Activated CD4-positive, alpha-beta T cell treated with anti-CD3 and anti-CD28 coated beads, Interleukin-2, amount 10 ng/mL, durations not matched to agents 24 days and 14 days (primary cell): ENCODE data around the gene EXOC2. TPM values are rescaled to one million over a fixed set of nuclear protein-coding genes. Genes with fewer than 3 reads are reported as not detected.
A peak's percentile ranks its signal among the peaks of the same experiment; 100 is the strongest.

Experiments
- DNase-seq: peaks from one replicate; pipeline ENCODE4 v3.0.0; 2022
- H3K27ac Mint-ChIP-seq: one replicate; pipeline ENCODE4 v1.8.0; 2022; ENCODE audit warnings: mild to moderate bottlenecking, mixed read lengths
- H3K27me3 Mint-ChIP-seq: one replicate; pipeline ENCODE4 v1.8.0; 2022; ENCODE audit warnings: mixed read lengths
- H3K36me3 Mint-ChIP-seq: one replicate; pipeline ENCODE4 v1.8.0; 2022; ENCODE audit warnings: low read depth, mild to moderate bottlenecking, mixed read lengths
- H3K4me1 Mint-ChIP-seq: one replicate; pipeline ENCODE4 v1.8.0; 2021; ENCODE audit warnings: mixed read lengths
- H3K4me3 Mint-ChIP-seq: one replicate; pipeline ENCODE4 v1.8.0; 2022; ENCODE audit warnings: mild to moderate bottlenecking, moderate library complexity, mixed read lengths
- H3K9me3 Mint-ChIP-seq: one replicate; pipeline ENCODE4 v1.8.0; 2021; ENCODE audit warnings: mixed read lengths
- intact Hi-C: fragments of 100-400 bp; cut with micrococcal nuclease; formaldehyde crosslinking; loops from one replicate; pipeline ENCODE4 v1.15.1; 2023
- total RNA-seq: library from RNA; stranded (reverse); gene quantifications from 2 replicates; pipeline ENCODE4 v1.2.3, GENCODE V29; 2022

EXOC2 gene
- total RNA-seq, 1 donor from 2014 or later = 43.6 TPM

DNA sequence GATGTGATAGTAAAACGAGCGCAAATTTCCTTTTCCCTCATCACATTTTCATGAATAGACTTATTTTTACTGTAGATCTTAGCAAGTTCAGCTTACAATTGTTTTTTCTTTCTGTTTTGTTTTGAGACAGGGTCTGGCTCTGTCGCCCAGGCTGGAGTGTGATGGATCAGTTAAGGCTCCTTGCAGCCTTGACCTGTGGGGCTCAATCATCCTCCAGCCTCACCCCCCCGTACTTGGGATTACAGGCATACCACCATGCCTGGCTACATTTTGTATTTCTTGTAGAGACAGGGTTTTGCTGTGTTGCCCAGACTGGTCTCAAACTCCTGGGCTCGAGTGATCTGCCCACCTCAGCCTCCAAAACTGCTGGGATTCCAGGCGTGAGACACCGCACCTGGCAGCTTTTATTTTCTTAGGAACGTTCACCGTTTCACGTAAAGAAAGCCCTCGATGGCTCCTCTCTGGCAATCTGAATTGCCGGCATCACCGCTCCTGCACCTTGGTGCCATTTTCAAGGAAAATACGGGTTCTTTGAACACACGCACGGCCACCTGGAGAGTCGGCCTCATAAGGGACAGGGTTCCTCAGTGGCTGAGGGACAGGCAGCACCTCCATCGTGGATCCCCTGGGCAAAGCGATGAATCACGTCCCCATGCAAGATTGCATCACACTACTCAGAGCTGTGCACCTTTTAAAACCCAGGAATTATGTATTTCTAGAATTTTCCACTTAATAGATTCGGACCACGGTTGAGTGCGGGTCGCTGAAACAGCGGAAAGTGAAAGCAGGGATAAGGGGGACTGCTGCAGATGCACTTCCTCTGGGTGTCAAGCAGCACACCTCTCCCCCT is 222.7 kb downstream of the EXOC2 start:
- Mint-ChIP-seq H3K27ac (peak overlapping the region; percentile 31), H3K36me3 (no peaks in the 10 kb centered on the region), H3K4me1 (peaks cover 62% of the 10 kb centered on the region), H3K27me3 (no peaks in the 10 kb centered on the region), H3K9me3 (no peaks in the 10 kb centered on the region), H3K4me3 (no peak overlapping the region)
- DNase-seq = peak; percentile 56
- intact Hi-C loops = no loop called here

GRCh38 chr6:467671-468082 is 225.3 kb downstream of the EXOC2 start:
- no peaks in the 10 kb centered on the region for H3K9me3 Mint-ChIP-seq
- intact Hi-C loops = no loop called here
- peaks cover 41% of the 10 kb centered on the region for H3K4me1 Mint-ChIP-seq
- peaks cover 2% of the 10 kb centered on the region for H3K27me3 Mint-ChIP-seq
- H3K27ac Mint-ChIP-seq = no peak overlapping the region
- peak; percentile 58 for DNase-seq
- H3K4me3 Mint-ChIP-seq = no peak overlapping the region
- H3K36me3 Mint-ChIP-seq = no peaks in the 10 kb centered on the region

DNA sequence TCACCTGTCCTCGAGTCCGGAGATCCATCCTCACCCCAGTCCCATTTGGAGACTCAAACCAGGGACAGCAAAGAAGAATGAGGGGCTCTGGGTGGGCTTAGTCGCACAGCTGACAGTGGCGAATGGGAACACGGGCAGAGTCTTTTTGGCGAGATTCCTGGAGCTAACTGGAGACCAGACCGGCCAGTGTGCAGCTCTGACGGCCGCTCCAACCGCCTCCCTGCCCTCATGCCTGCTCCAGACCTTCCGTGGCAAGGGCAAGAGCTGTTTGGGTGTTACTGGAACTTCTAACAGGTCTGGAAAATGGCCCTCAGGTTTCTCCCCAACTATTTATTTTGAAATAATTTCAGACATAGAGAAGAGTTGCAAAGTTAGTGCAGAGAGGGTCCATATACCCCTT is 225.8 kb downstream of the EXOC2 start:
- H3K36me3 Mint-ChIP-seq = no peaks in the 10 kb centered on the region
- no peak overlapping the region for H3K4me3 Mint-ChIP-seq
- DNase-seq = no peak
- H3K27ac Mint-ChIP-seq = peak overlapping the region; percentile 41
- H3K27me3 Mint-ChIP-seq = peaks cover 2% of the 10 kb centered on the region
- intact Hi-C loops = no loop called here
- H3K9me3 Mint-ChIP-seq = no peaks in the 10 kb centered on the region
- H3K4me1 Mint-ChIP-seq = peaks cover 40% of the 10 kb centered on the region

GRCh38 chr6:466564-466963 is 226.4 kb downstream of the EXOC2 start:
- H3K27ac Mint-ChIP-seq = peak overlapping the region; percentile 34
- H3K36me3 Mint-ChIP-seq = no peaks in the 10 kb centered on the region
- intact Hi-C loops = no loop called here
- peak; percentile 55 for DNase-seq
- peaks cover 35% of the 10 kb centered on the region for H3K4me1 Mint-ChIP-seq
- H3K27me3 Mint-ChIP-seq = peaks cover 2% of the 10 kb centered on the region
- H3K4me3 Mint-ChIP-seq = no peak overlapping the region
- no peaks in the 10 kb centered on the region for H3K9me3 Mint-ChIP-seq

DNA sequence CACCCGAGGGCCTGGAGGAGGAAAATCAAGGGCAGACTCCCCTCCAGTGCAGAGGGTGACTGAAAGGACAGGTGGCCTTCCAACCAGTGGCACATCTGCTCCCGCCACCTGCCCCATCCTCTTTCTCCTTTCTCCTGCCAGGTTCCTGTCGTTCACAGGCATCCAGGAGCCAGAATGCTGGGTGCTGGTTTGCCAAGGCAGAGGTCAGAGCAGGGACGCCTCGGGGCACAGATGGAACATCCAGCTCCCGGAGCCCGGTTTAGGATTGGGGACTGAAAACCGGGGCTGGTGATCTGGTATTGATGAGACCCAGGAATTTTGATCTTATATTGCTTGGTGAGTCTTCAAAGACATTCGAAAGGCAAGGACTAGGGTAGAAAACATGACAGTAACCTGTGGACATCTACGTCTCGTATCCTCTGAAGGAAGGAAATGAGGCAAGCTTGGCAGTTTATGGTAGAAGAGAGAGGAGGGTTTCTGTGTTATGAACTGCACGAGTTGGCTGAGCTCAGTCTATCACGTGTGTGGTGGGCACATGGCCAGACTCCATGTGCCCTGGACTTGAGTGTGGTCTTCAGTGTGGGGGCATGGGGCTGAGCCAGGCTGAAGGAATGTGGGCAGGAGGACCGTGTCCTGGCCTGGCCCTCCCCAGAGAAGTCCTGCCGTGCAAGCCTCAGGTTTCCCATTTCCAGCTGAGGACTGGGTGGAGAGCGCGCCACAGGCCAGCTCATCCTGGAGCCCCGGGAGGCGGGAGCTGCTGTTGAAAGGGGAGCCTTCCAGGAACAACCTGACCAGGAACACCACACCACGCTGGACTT is 227.2 kb downstream of the EXOC2 start:
- peak; percentile 53 for DNase-seq
- Mint-ChIP-seq H3K27ac (peak overlapping the region; percentile 74), H3K4me3 (no peak overlapping the region), H3K4me1 (peaks cover 33% of the 10 kb centered on the region), H3K36me3 (no peaks in the 10 kb centered on the region), H3K9me3 (no peaks in the 10 kb centered on the region), H3K27me3 (peaks cover 2% of the 10 kb centered on the region)
- intact Hi-C loops = no loop called here

- Mint-ChIP-seq H3K36me3 (peaks cover 18% of the 10 kb centered on the region), H3K4me1 (peaks cover 36% of the 10 kb centered on the region), H3K27me3 (no peaks in the 10 kb centered on the region), H3K27ac (no peak overlapping the region), H3K4me3 (no peak overlapping the region), H3K9me3 (peaks cover 15% of the 10 kb centered on the region)
- DNase-seq = no peak
- intact Hi-C loops = no loop called here
Observed at GRCh38 chr6:456887-457286, 236.1 kb downstream of the EXOC2 start.

DNA sequence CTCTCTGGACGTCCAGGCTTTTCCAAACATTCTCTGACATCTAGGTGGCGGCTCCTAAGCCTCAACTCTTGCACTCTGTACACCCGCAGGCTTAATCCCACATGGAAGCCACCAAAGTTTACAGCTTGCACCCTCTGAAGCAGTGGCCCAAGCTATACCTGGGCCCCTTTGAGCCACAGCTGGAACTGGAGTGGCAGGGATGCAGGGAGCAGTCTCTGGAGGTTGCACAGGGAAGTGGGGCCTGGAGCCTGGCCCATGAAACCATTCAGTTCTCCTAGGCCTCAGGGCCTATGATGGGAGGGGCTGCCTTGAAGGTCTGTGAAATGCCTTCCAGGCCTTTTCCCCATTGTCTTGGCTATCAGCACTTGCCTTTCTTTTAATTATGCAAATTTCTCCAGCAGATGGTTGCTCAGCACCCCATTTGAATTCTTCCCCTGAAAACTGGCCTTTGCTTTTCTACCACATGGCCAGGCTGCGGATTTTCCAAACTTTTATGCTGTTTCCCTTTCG is 236.5 kb downstream of the EXOC2 start:
- intact Hi-C loops = no loop called here
- Mint-ChIP-seq H3K36me3 (peaks cover 18% of the 10 kb centered on the region), H3K4me3 (no peak overlapping the region), H3K27me3 (no peaks in the 10 kb centered on the region), H3K9me3 (peaks cover 15% of the 10 kb centered on the region), H3K4me1 (peaks cover 36% of the 10 kb centered on the region), H3K27ac (no peak overlapping the region)
- peak; percentile 44 for DNase-seq

DNA sequence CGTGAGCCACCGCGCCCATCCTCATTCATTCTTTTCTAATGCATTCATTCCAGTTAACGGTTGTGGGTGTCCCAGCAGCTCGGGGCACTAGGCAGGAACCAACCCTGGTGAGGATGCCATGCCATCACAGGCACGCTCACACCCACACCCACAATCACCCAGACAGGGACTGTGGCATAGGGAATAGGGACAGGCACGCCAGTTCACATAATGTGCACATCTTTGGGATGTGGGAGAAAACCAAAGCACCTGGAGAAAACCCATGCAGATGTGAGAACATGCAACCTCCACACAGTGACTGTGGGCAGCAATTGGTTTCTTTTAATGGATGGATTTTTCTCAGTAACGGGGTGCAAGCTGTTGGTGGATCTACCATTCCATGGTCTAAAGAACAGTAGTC is 237.1 kb downstream of the EXOC2 start:
- peak overlapping the region; percentile 51 for H3K27ac Mint-ChIP-seq
- no peak overlapping the region for H3K4me3 Mint-ChIP-seq
- H3K4me1 Mint-ChIP-seq = peaks cover 33% of the 10 kb centered on the region
- H3K9me3 Mint-ChIP-seq = peaks cover 15% of the 10 kb centered on the region
- no peak for DNase-seq
- peaks cover 18% of the 10 kb centered on the region for H3K36me3 Mint-ChIP-seq
- no peaks in the 10 kb centered on the region for H3K27me3 Mint-ChIP-seq
- intact Hi-C loops = no loop called here

DNA sequence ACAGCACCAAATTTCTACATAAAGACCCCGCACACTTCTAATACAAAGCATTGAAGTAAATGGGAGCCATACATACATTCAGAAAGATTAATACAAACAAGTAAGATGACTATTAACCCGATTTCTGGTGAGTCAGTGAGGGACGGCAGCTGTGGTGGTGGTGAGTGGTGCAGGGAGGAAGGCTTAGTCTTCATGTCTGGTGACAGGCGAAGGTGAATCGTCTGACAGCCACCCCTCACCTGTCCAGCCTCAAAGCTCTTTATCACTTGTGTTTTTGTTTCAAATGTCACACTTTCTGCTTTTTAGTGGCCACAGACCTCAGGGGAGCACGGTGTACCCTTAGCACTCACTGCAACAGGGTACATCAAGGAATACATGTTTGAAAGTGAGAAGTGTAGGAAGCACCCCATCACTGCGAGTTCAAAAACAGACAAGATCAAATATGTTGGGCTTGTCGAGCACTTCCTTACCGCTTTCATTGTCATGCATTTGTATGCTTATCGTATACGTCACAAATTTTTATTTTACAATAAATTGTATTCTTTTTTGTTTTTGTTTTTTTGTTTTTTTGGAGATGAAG is 237.8 kb downstream of the EXOC2 start:
- DNase-seq = no peak
- intact Hi-C loops = no loop called here
- Mint-ChIP-seq H3K36me3 (peaks cover 18% of the 10 kb centered on the region), H3K27me3 (no peaks in the 10 kb centered on the region), H3K4me3 (peak overlapping the region; percentile 9), H3K9me3 (peaks cover 15% of the 10 kb centered on the region), H3K27ac (peak overlapping the region; percentile 61), H3K4me1 (peaks cover 29% of the 10 kb centered on the region)

- DNase-seq = no peak
- H3K4me1 Mint-ChIP-seq = peaks cover 29% of the 10 kb centered on the region
- intact Hi-C loops = no loop called here
- H3K9me3 Mint-ChIP-seq = peaks cover 15% of the 10 kb centered on the region
- H3K27me3 Mint-ChIP-seq = no peaks in the 10 kb centered on the region
- H3K27ac Mint-ChIP-seq = peak overlapping the region; percentile 61
- H3K4me3 Mint-ChIP-seq = no peak overlapping the region
- peaks cover 18% of the 10 kb centered on the region for H3K36me3 Mint-ChIP-seq
Observed at GRCh38 chr6:454148-454991, 238.6 kb downstream of the EXOC2 start.

GRCh38 chr6:453152-453551 is 239.8 kb downstream of the EXOC2 start:
- H3K27me3 Mint-ChIP-seq = no peaks in the 10 kb centered on the region
- intact Hi-C loops = no loop called here
- H3K9me3 Mint-ChIP-seq = peaks cover 14% of the 10 kb centered on the region
- peaks cover 37% of the 10 kb centered on the region for H3K4me1 Mint-ChIP-seq
- H3K4me3 Mint-ChIP-seq = no peak overlapping the region
- peaks cover 15% of the 10 kb centered on the region for H3K36me3 Mint-ChIP-seq
- H3K27ac Mint-ChIP-seq = no peak overlapping the region
- no peak for DNase-seq

DNA sequence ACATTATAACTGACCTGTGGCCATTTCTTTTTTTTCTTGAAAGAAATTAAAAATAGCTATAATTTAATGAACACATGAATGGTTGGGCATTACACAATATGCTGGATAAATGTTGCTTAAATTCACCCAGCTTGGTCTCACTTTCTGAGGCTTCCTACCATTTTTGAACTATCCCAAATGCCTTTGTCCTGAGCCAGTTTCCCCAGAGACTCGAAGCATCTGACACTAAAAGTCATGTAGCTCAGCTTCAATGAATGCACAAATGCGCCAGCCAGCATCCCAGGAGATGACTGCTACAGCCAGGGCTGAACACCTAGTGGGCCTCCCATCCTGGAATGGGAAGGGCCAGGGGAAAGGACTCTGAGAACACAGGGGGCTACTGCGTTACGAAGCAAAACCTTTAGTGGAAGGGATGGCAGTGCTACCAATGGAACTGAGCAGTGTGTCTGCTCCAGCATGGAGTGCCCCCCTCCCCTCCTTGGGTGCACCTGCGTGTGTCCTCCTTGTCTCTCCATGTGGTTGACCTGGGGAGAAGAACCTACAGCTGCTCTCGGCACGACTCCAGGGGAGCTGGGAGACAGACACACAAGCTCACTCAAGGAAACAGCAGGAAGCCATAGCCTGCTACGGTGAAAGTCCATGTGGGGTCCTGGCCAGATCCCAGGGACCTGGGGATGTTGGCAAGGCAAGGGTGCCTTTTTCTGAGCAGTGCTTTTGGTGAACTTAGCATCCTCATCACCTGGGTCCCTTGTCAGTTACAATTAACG is 240.5 kb downstream of the EXOC2 start:
- DNase-seq = no peak
- peaks cover 43% of the 10 kb centered on the region for H3K4me1 Mint-ChIP-seq
- peaks cover 11% of the 10 kb centered on the region for H3K36me3 Mint-ChIP-seq
- intact Hi-C loops = no loop called here
- no peak overlapping the region for H3K27ac Mint-ChIP-seq
- no peaks in the 10 kb centered on the region for H3K27me3 Mint-ChIP-seq
- peaks cover 9% of the 10 kb centered on the region for H3K9me3 Mint-ChIP-seq
- H3K4me3 Mint-ChIP-seq = no peak overlapping the region
